H1 (cell line): ENCODE results near the gene RNF166. TPM values are rescaled to one million over a fixed set of nuclear protein-coding genes. Genes with fewer than 3 reads are reported as not detected.

Source experiments
- SAP30 ChIP-seq: fragments of 300-600 bp; sonication (generic); IDR thresholded peaks from 2 replicates; pipeline ENCODE4 v1.7.1; 2012; ENCODE audit warnings: low read length, moderate library complexity, mild to moderate bottlenecking, inconsistent platforms; ENCODE audit not compliant: insufficient read depth, insufficient replicate concordance
- TAF7 ChIP-seq: optimal IDR thresholded peaks from 2 replicates; pipeline ENCODE3; 2011; ENCODE audit warnings: low read depth, mild to moderate bottlenecking, inconsistent platforms, low read length, moderate library complexity, borderline replicate concordance
- polyA plus RNA-seq, 7 experiments: library from polyadenylated mRNA; depleted of rRNA in 3 of 7; stranded (reverse) in 5 of 7; unstranded in 2 of 7; fragments of >200 nt in 5 of 7; fragments of 200-250 nt in 2 of 7; gene quantifications; 1 replicate in 5 of 7; 2 replicates in 1 of 7; 4 replicates in 1 of 7; pipeline versions ENCODE4 v1.2.1 to v1.2.3, GENCODE V29; 2011 to 2013; ENCODE audit warnings: missing spikeins in 2 of 7, mixed read lengths in 2 of 7
- total RNA-seq: library from RNA; stranded (reverse); fragmentation: NEBNext Ultra II Directional; extraction: Animal tissue kit (Norgen Biotek cat#: 25700); gene quantifications from 2 replicates; pipeline ENCODE4 v1.2.1, GENCODE V29; 2021
- TF ChIP-seq, protein P1 (sequence below): IDR thresholded peaks from 2 replicates; pipeline ENCODE4 v1.6.1; 2011; ENCODE audit warnings: low read depth, mild to moderate bottlenecking, low read length; ENCODE audit not compliant: insufficient read depth
- TF ChIP-seq, protein P2 (sequence below): IDR thresholded peaks from 2 replicates; pipeline ENCODE4 v1.6.1; 2012; ENCODE audit warnings: low read length, inconsistent platforms
- TF ChIP-seq, protein P3 (sequence below): IDR thresholded peaks from 2 replicates; pipeline ENCODE4 v1.6.1; 2011; ENCODE audit warnings: low read length, improper control_type of control experiment

Gene RNF166
- total and polyA plus RNA-seq, 2 of the 8 experiments (the other 6 are each of a cell fraction or from before 2014, with no cell fraction given): 29.8 to 31.2 TPM

GRCh38 chr16:88752386-88753002 is 46.3 kb upstream of the RNF166 start (continued):
- TF ChIP-seq TAF7 (no peak), SAP30 (no peak)
- TF ChIP-seq, protein P1, sequence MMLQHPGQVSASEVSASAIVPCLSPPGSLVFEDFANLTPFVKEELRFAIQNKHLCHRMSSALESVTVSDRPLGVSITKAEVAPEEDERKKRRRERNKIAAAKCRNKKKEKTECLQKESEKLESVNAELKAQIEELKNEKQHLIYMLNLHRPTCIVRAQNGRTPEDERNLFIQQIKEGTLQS: no peak
- TF ChIP-seq, protein P2, sequence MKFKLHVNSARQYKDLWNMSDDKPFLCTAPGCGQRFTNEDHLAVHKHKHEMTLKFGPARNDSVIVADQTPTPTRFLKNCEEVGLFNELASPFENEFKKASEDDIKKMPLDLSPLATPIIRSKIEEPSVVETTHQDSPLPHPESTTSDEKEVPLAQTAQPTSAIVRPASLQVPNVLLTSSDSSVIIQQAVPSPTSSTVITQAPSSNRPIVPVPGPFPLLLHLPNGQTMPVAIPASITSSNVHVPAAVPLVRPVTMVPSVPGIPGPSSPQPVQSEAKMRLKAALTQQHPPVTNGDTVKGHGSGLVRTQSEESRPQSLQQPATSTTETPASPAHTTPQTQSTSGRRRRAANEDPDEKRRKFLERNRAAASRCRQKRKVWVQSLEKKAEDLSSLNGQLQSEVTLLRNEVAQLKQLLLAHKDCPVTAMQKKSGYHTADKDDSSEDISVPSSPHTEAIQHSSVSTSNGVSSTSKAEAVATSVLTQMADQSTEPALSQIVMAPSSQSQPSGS: no peak
- TF ChIP-seq, protein P3, sequence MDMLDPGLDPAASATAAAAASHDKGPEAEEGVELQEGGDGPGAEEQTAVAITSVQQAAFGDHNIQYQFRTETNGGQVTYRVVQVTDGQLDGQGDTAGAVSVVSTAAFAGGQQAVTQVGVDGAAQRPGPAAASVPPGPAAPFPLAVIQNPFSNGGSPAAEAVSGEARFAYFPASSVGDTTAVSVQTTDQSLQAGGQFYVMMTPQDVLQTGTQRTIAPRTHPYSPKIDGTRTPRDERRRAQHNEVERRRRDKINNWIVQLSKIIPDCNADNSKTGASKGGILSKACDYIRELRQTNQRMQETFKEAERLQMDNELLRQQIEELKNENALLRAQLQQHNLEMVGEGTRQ: no peak
